H1 (cell line): ENCODE results near the gene TCAIM. TPM values are rescaled to one million over a fixed set of nuclear protein-coding genes. Genes with fewer than 3 reads are reported as not detected.

Experiments used
- CTCF ChIA-PET: fragments of 300-600 bp; sonication (Branson Sonifier 250); formaldehyde crosslinking; loops from one replicate; lab custom pipeline; 2021; ENCODE audit not compliant: partially characterized antibody; lab: Charles Lee
- POLR2A ChIA-PET: fragments of 300-600 bp; sonication (Branson Sonifier 250); formaldehyde crosslinking; loops from one replicate; lab custom pipeline; 2021; ENCODE audit warnings: inconsistent platforms; ENCODE audit not compliant: partially characterized antibody; lab: Charles Lee
- DNase-seq, 2 experiments: peaks; one replicate each; pipeline versions ENCODE4 v3.0.0 to v3.0.0-alpha.2; 2010 to 2022; ENCODE audit warnings: low spot score in 2 of 2, low read depth in 1 of 2, mixed read lengths in 1 of 2
- FAIRE-seq: peaks from 2 replicates; lab custom pipeline; 2011; peaks lifted over from hg19 to GRCh38; lab: Jason Lieb, UNC
- H2AFZ ChIP-seq: 2 replicates; pipeline ENCODE4 v1.8.1; 2012; ENCODE audit warnings: low read length, inconsistent platforms
- H2AK5ac ChIP-seq: 2 replicates; pipeline ENCODE4 v1.6.1; 2013; ENCODE audit warnings: low read depth, low read length
- H2BK120ac ChIP-seq: replicated peaks from 2 replicates; pipeline ENCODE3; 2013; ENCODE audit warnings: low read depth, low read length, inconsistent platforms
- H2BK12ac ChIP-seq: 2 replicates; pipeline ENCODE4 v1.6.1; 2013; ENCODE audit warnings: low read depth, low read length
- H2BK15ac ChIP-seq: 2 replicates; pipeline ENCODE4 v1.6.1; 2013; ENCODE audit warnings: low read length
- H2BK20ac ChIP-seq: 2 replicates; pipeline ENCODE4 v1.6.1; 2013; ENCODE audit warnings: low read length
- H2BK5ac ChIP-seq: 2 replicates; pipeline ENCODE4 v1.6.1; 2013; ENCODE audit warnings: low read depth, low read length
- H3K14ac ChIP-seq: 2 replicates; pipeline ENCODE4 v1.6.1; 2013; ENCODE audit warnings: inconsistent platforms; ENCODE audit not compliant: insufficient read length
- H3K18ac ChIP-seq: 2 replicates; pipeline ENCODE4 v1.6.1; 2013; ENCODE audit warnings: low read length; ENCODE audit errors: extremely low read depth
- H3K23ac ChIP-seq: 2 replicates; pipeline ENCODE4 v1.6.1; 2013; ENCODE audit warnings: inconsistent platforms; ENCODE audit not compliant: insufficient read length
- H3K23me2 ChIP-seq: 2 replicates; pipeline ENCODE4 v1.6.1; 2013; ENCODE audit warnings: low read depth, low read length
- H3K27ac ChIP-seq: 2 replicates; pipeline ENCODE4 v1.6.1; 2011; ENCODE audit warnings: low read depth, low read length, inconsistent platforms
- H3K27me3 ChIP-seq, 4 experiments: replicated peaks in 1 of 4; 1 replicate in 1 of 4; 2 replicates in 3 of 4; pipeline versions ENCODE4 v1.6.1 to v1.8.1; 2011 to 2013; ENCODE audit warnings: low read length in 3 of 4, mild to moderate bottlenecking in 3 of 4, inconsistent platforms in 2 of 4, mixed read lengths in 2 of 4, moderate library complexity in 1 of 4; ENCODE audit not compliant: control insufficient read depth in 3 of 4, insufficient read depth in 3 of 4; ENCODE audit errors: extremely low read depth in 1 of 4
- H3K36me3 ChIP-seq, 4 experiments: 2 replicates each; pipeline versions ENCODE4 v1.6.1 to v1.8.1; 2011 to 2013; ENCODE audit warnings: mild to moderate bottlenecking in 4 of 4, low read length in 3 of 4, moderate library complexity in 2 of 4, control low read depth in 1 of 4, inconsistent platforms in 1 of 4; ENCODE audit not compliant: insufficient read depth in 4 of 4, control insufficient read depth in 2 of 4
- H3K4ac ChIP-seq: replicated peaks from 2 replicates; pipeline ENCODE3; 2013; ENCODE audit warnings: low read length, low read depth, mixed read lengths, inconsistent platforms; ENCODE audit not compliant: insufficient read length
- H3K4me1 ChIP-seq, 4 experiments: replicated peaks in 1 of 4; 1 replicate in 1 of 4; 2 replicates in 3 of 4; pipeline versions ENCODE4 v1.6.1 to v1.8.1; 2011 to 2013; ENCODE audit warnings: low read length in 3 of 4, inconsistent platforms in 2 of 4, mixed read lengths in 1 of 4; ENCODE audit not compliant: insufficient read depth in 4 of 4, control insufficient read depth in 3 of 4
- H3K4me2 ChIP-seq, 2 experiments: 2 replicates each; pipeline versions ENCODE4 v1.6.1 to v1.8.1; 2011 to 2013; ENCODE audit warnings: low read depth in 2 of 2, low read length in 2 of 2, control low read depth in 1 of 2, inconsistent platforms in 1 of 2, mild to moderate bottlenecking in 1 of 2; ENCODE audit not compliant: insufficient read depth in 1 of 2
- H3K4me3 ChIP-seq, 4 experiments: fragments of 200-600, 300-600 bp in 1 of 4; sonication (generic), shearing (Covaris generic), sonication (Bioruptor Twin) in 1 of 4; 2 replicates each; pipeline versions ENCODE4 v1.5.1 to v1.8.1; 2011 to 2016; ENCODE audit warnings: low read length in 4 of 4, low read depth in 3 of 4, control low read depth in 2 of 4, inconsistent platforms in 2 of 4, mild to moderate bottlenecking in 2 of 4, mixed read lengths in 1 of 4, moderate library complexity in 1 of 4; ENCODE audit not compliant: insufficient read depth in 2 of 4; ENCODE audit errors: extremely low read depth in 1 of 4
- H3K56ac ChIP-seq: replicated peaks from 2 replicates; pipeline ENCODE3; 2013; ENCODE audit warnings: low read depth, mild to moderate bottlenecking, mixed read lengths, low read length, inconsistent platforms; ENCODE audit not compliant: insufficient read length
- H3K79me1 ChIP-seq: 2 replicates; pipeline ENCODE4 v1.6.1; 2013; ENCODE audit warnings: low read depth, low read length, control low read depth
- H3K79me2 ChIP-seq, 2 experiments: 2 replicates each; pipeline versions ENCODE4 v1.6.1 to v1.8.1; 2012 to 2013; ENCODE audit warnings: low read length in 2 of 2, mild to moderate bottlenecking in 2 of 2, inconsistent platforms in 1 of 2; ENCODE audit not compliant: insufficient read depth in 2 of 2, control insufficient read depth in 1 of 2
- H3K9ac ChIP-seq, 4 experiments: replicated peaks in 1 of 4; 1 replicate in 1 of 4; 2 replicates in 3 of 4; pipeline versions ENCODE4 v1.6.1 to v1.8.1; 2011 to 2013; ENCODE audit warnings: low read depth in 3 of 4, low read length in 3 of 4, control low read depth in 2 of 4, mild to moderate bottlenecking in 2 of 4, moderate library complexity in 2 of 4, inconsistent platforms in 1 of 4; ENCODE audit errors: extremely low read depth in 1 of 4
- H3K9me3 ChIP-seq, 2 experiments: 2 replicates each; pipeline versions ENCODE4 v1.6.1 to v1.8.1; 2012 to 2013; ENCODE audit warnings: mild to moderate bottlenecking in 2 of 2, moderate library complexity in 2 of 2, control low read depth in 1 of 2, inconsistent platforms in 1 of 2, low read depth in 1 of 2, low read length in 1 of 2, mixed read lengths in 1 of 2; ENCODE audit not compliant: insufficient read depth in 2 of 2
- H4K20me1 ChIP-seq, 2 experiments: replicated peaks in 1 of 2; 2 replicates each; pipeline versions ENCODE3 to v1.8.1; 2011 to 2013; ENCODE audit warnings: inconsistent platforms in 2 of 2, low read length in 2 of 2, mild to moderate bottlenecking in 1 of 2; ENCODE audit not compliant: insufficient read depth in 2 of 2, control insufficient read depth in 1 of 2
- H4K5ac ChIP-seq: 2 replicates; pipeline ENCODE4 v1.6.1; 2013; ENCODE audit warnings: low read length, low read depth, mixed read lengths, inconsistent platforms; ENCODE audit not compliant: insufficient read length
- H4K8ac ChIP-seq: 2 replicates; pipeline ENCODE4 v1.8.0; 2013; ENCODE audit warnings: mild to moderate bottlenecking, moderate library complexity, low read length, inconsistent platforms; ENCODE audit not compliant: insufficient read depth; ENCODE audit errors: extremely low read depth
- H4K91ac ChIP-seq: replicated peaks from 2 replicates; pipeline ENCODE3; 2013; ENCODE audit warnings: low read length, mixed read lengths, inconsistent platforms; ENCODE audit not compliant: insufficient read length
- BCL11A ChIP-seq, 2 experiments: IDR thresholded peaks; one replicate each; pipeline ENCODE4 v1.6.1; 2011; ENCODE audit warnings: low read depth in 2 of 2, low read length in 2 of 2, mild to moderate bottlenecking in 2 of 2
- CEBPB ChIP-seq: IDR thresholded peaks from 2 replicates; pipeline ENCODE4 v1.6.1; 2012; ENCODE audit warnings: low read depth, low read length
- CREB1 ChIP-seq: IDR thresholded peaks from 2 replicates; pipeline ENCODE4 v1.6.1; 2012; ENCODE audit warnings: inconsistent platforms
- EGR1 ChIP-seq: IDR thresholded peaks from 2 replicates; pipeline ENCODE4 v1.6.1; 2011; ENCODE audit warnings: low read depth, low read length, borderline replicate concordance
- FOSL1 ChIP-seq: IDR thresholded peaks from 2 replicates; pipeline ENCODE4 v1.6.1; 2011; ENCODE audit warnings: mild to moderate bottlenecking, low read depth, low read length, moderate library complexity; ENCODE audit not compliant: insufficient read depth
- GTF2F1 ChIP-seq: IDR thresholded peaks from 2 replicates; pipeline ENCODE4 v1.6.1; 2012; ENCODE audit warnings: low read depth, low read length, improper control_type of control experiment, borderline replicate concordance
- HDAC2 ChIP-seq, 2 experiments: fragments of 300-600 bp in 1 of 2; sonication (generic) in 1 of 2; IDR thresholded peaks; 2 replicates each; pipeline ENCODE4 v1.6.1; 2011 to 2012; ENCODE audit warnings: low read depth in 2 of 2, low read length in 2 of 2, mild to moderate bottlenecking in 2 of 2, moderate library complexity in 2 of 2, borderline replicate concordance in 1 of 2, inconsistent platforms in 1 of 2
- KDM4A ChIP-seq: IDR thresholded peaks from one replicate; pipeline ENCODE4 v1.7.1; 2012; ENCODE audit warnings: low read depth, mild to moderate bottlenecking, moderate library complexity, low read length, inconsistent platforms; ENCODE audit not compliant: severe bottlenecking
- RFX5 ChIP-seq: IDR thresholded peaks from 2 replicates; pipeline ENCODE4 v1.6.1; 2011; ENCODE audit warnings: low read depth, low read length, improper control_type of control experiment, borderline replicate concordance
- RNF2 ChIP-seq: fragments of 200-900, 300-1000 bp; sonication (generic); IDR thresholded peaks from 2 replicates; pipeline ENCODE4 v1.7.1; 2016; ENCODE audit warnings: borderline replicate concordance, low read depth, mild to moderate bottlenecking, antibody characterized with exemption, low read length; ENCODE audit not compliant: poor library complexity, severe bottlenecking; ENCODE audit errors: missing control alignments
- SAP30 ChIP-seq: fragments of 300-600 bp; sonication (generic); IDR thresholded peaks from 2 replicates; pipeline ENCODE4 v1.7.1; 2012; ENCODE audit warnings: low read length, moderate library complexity, mild to moderate bottlenecking, inconsistent platforms; ENCODE audit not compliant: insufficient read depth, insufficient replicate concordance
- SUZ12 ChIP-seq: fragments of 200-600 bp; sonication (generic); IDR thresholded peaks from 2 replicates; pipeline ENCODE4 v1.6.1; 2012; ENCODE audit warnings: mild to moderate bottlenecking, inconsistent platforms, low read length, moderate library complexity, mixed read lengths
- ZNF274 ChIP-seq: IDR thresholded peaks from 2 replicates; pipeline ENCODE4 v1.7.0; 2012; ENCODE audit warnings: low read length, borderline replicate concordance; ENCODE audit errors: extremely low read depth
- WGBS, 2 experiments: shearing (Covaris generic) in 1 of 2; methylation state at CpG; one replicate each; pipeline versions ENCODE4 v1.1.6 to v1.1.7; 2013 to 2015; ENCODE audit warnings: low lambda C conversion rate in 2 of 2, mixed read lengths in 2 of 2, inconsistent platforms in 1 of 2, low coverage in 1 of 2, missing lambda C conversion rate in 1 of 2; ENCODE audit not compliant: insufficient replicate concordance in 2 of 2, insufficient coverage in 1 of 2, insufficient read length in 1 of 2; ENCODE audit errors: extremely low coverage in 1 of 2, missing lambda C conversion rate in 1 of 2; 5-methylcytosine and 5-hydroxymethylcytosine counted together
- polyA plus RNA-seq, 7 experiments: library from polyadenylated mRNA; depleted of rRNA in 3 of 7; stranded (reverse) in 5 of 7; unstranded in 2 of 7; fragments of >200 nt in 5 of 7; fragments of 200-250 nt in 2 of 7; gene quantifications; 1 replicate in 5 of 7; 2 replicates in 1 of 7; 4 replicates in 1 of 7; pipeline versions ENCODE4 v1.2.1 to v1.2.3, GENCODE V29; 2011 to 2013; ENCODE audit warnings: missing spikeins in 2 of 7, mixed read lengths in 2 of 7
- total RNA-seq: library from RNA; stranded (reverse); fragmentation: NEBNext Ultra II Directional; extraction: Animal tissue kit (Norgen Biotek cat#: 25700); gene quantifications from 2 replicates; pipeline ENCODE4 v1.2.1, GENCODE V29; 2021
- TF ChIP-seq, protein P1 (sequence below): IDR thresholded peaks from 2 replicates; pipeline ENCODE4 v1.6.1; 2012; ENCODE audit warnings: inconsistent platforms

The TCAIM gene
- total and polyA plus RNA-seq, 2 of the 8 experiments (the other 6 are each of a cell fraction or from before 2014, with no cell fraction given): 6.9 to 22.1 TPM

DNA sequence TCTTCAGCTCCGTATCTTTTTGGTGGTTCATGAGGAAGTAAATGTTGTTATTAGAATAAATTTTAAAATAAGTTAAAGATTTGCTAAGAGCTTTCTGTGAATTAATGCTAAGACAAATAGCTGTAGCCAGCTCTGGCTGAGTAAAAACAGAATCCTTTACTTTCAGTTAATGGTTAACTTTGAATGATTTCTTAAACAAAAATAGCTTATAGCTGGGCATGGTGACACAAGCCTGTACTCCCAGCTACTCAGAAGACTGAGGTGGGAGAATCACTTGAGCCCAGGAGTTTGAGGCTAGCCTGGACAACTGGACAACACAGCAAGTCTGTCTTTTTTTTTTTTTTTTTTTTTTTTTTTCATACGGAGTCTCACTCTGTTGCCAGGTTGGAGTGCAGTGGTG lies 25.0 kb downstream of the TCAIM start:
- ChIA-PET POLR2A (no interaction called here), CTCF (interaction anchor here (0.6 kb wide), 1 partner anchor 99 kb away, joined by 5 read pairs; no protein-coding TSS in a partner anchor)
- Histone ChIP-seq H3K4me2 (no peak overlapping the region), H3K56ac (no peak overlapping the region), H3K4me3 (no peak overlapping the region), H2BK5ac (no peak overlapping the region), H3K4me1 (peaks cover 0 to 7% (median 4%) of the 10 kb centered on the region in 4 experiments; a peak in 4 of 7 replicates), H3K9ac (no peak overlapping the region), H2AK5ac (no peak overlapping the region), H3K23ac (no peak overlapping the region), H4K8ac (no peak overlapping the region), H4K5ac (no peak overlapping the region), H3K23me2 (no peaks in the 10 kb centered on the region), H2BK20ac (no peak overlapping the region), H3K79me2 (no peaks in the 10 kb centered on the region), H2BK120ac (no peak overlapping the region), H2BK12ac (no peak overlapping the region), H3K27me3 (no peaks in the 10 kb centered on the region), H3K18ac (no peak overlapping the region), H3K27ac (no peak overlapping the region), H3K36me3 (peaks cover 0 to 5% (median 0%) of the 10 kb centered on the region in 4 experiments; a peak in 2 of 8 replicates), H3K79me1 (no peaks in the 10 kb centered on the region), H3K9me3 (no peaks in the 10 kb centered on the region), H4K91ac (no peak overlapping the region), H4K20me1 (no peaks in the 10 kb centered on the region), H2AFZ (no peak overlapping the region), H3K4ac (no peak overlapping the region), H3K14ac (no peak overlapping the region), H2BK15ac (no peak overlapping the region)
- FAIRE-seq: no peak
- 89% methylated on average over 1 of the region's 2 CpGs; no CpG with 5 or more reads in 1 of the 2 experiments for WGBS, 2 experiments
- DNase-seq: no peak
- TF ChIP-seq GTF2F1 (no peak), SUZ12 (no peak), FOSL1 (no peak), CREB1 (no peak), BCL11A (IDR thresholded peaks at IDR 0.05; ENCODE audit: low read depth in 2 of 2, low read length in 2 of 2) (no peak), KDM4A (no peak), CEBPB (no peak), HDAC2 (IDR thresholded peaks at IDR 0.05; ENCODE audit: borderline replicate concordance in 1 of 2, low read depth in 2 of 2, low read length in 2 of 2) (no peak), RNF2 (no peak), EGR1 (no peak), SAP30 (no peak), ZNF274 (no peak), RFX5 (no peak)
- TF ChIP-seq, protein P1, sequence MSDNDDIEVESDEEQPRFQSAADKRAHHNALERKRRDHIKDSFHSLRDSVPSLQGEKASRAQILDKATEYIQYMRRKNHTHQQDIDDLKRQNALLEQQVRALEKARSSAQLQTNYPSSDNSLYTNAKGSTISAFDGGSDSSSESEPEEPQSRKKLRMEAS: no peak
